HG02623 (cell line): Measurements from ENCODE around the gene LRRC23.

Experiments
- ATAC-seq: cut with Tn5 transposase; IDR thresholded peaks from one replicate; pipeline ENCODE4 v1.9.1; 2021; ENCODE audit warnings: moderate library complexity; ENCODE audit not compliant: unreplicated experiment

Gene LRRC23

DNA sequence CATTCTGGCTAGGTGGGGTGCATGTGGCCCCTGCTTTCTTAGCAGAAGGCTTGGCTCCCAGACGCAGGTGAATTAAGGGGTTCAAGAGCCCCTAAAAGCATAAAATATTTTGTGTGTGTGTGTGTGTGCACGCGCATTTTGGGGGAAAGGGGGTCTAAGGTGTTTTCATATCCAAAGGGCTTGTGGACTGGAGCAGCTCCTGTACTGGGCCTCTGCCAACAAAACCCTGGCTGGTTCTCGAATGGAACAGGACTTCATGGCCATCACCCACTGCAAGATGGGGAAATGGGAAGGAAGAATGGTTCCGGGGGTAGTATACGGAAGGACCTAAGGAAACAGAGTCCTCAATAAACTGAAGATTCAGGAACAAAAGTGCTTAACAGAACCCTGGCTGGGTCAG is 19.2 kb downstream of the LRRC23 start:
- ATAC-seq: no peak

DNA sequence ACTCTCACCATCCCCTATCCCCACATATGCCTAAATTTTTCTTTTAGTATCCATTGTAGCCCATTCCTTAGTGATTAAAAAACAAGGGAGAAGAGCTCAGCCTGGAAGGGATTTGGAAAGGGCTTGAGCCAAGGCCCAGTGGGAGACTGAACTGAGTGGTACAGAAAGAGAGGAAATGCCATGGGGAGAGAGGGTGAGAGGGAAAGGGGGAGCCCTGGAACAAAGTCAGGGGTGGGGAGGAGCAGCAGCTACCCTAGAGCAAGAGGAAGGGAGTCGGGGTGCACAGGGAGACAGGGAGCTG is 20.6 kb downstream of the LRRC23 start:
- no peak for ATAC-seq

DNA sequence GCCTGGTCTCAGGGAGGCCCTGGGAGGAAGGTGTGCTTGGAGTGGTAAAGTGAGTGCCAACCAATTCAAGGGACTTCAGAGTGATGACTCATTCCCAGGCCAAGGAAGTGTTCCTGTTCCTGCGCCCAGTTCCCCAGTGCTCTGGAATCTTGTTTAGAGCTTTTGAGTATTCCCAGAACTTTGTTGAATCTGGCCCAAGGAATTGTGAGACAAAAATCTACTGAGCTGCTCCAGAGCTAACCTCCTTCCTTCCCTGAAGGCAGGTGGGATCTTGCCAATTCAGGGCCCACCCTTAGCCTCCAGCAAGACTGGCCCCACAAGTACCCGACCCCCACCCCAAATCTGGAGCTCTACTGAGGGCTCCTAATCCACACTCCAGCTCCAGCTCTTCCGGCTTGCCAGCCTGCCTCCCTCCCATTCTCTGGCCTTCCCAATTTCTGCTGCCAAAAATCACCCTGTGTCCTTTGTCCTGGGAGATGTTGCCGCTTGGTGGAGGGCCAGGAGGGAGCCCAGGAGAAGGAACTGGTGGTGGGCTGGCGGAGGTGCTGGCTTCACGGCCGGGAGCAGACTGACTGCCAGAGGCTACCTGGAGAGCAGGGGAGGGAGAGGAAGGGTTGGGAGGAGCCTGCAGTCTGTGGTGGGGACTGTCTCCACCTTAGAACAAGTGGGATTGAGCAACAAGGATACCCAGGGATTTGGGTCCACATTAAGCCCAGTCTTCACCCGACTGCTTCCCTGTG is 21.1 kb downstream of the LRRC23 start:
- ATAC-seq: no peak

DNA sequence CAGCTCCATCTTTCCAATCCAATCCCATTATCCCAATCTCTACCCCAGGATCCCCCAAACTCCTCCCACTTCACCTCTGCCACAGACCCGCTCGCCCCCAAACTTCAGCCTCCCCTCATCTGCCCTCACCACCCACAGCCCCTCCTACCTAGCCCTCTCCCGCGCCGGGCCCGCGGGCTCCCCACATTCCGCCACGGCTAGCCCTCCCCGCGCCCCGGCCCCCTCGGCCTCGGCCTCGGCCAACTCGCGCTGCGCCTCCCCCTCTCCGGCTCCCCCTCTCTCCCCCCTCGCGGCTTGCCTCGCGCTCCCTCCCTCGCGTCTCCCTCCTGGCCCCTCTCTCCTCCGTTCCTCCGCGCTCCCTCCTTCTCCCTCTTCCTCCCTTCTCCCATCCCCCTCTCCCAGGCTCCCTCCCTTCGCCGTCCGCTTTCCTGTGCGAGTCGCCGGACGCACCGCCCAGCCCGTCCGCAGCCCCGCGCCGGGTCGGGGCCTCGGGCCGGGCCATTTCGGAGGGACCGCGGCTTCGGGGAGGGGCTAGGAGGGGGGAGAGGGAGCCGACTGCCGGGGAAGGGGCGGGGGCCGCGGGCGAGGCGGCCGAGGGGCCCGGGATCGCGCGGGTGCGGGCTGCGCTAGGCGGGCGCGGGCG is 22.9 kb downstream of the LRRC23 start, which contains the start of gene ATN1:
TSS of gene ATN1 (plus strand) at position 581 of the 643 bp plus-strand sequence. CDS start 6,043 bp downstream, outside the sequence.
- ATAC-seq: no peak

DNA sequence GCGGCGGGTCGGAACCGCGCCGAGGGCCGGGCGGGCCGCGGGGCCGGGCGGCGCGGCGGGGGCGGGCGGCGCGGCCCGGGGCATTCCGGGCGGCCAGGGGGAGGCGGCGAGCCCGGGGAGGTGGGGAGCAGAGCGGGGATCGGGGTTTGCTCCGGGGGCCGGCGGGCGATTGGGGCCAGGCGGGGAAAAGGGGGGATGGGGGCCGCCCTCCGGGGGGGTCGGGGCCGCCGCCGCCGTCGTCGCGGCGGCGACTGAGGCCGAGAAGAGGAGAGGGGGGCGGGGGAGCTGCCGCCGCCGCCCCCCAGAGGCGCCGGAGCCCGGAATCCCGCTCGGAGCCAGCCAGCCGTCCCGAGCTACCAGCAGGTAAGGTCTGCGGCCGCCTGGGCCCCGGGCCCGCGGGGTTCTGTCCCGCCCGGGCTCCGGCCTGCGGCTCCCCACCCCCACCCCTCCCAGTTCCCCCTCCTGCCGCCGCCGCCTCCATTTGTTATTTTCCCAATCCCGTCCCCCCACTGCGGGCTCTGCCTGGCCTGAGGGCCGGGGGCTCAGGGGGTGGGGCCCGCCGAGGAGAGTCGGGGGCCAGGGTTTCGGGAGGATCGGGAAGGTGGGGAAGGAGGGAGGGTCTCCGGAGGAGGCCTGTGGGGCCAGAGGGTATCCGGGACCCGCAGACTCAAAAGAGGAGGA is 23.5 kb downstream of the LRRC23 start:
- no peak for ATAC-seq

DNA sequence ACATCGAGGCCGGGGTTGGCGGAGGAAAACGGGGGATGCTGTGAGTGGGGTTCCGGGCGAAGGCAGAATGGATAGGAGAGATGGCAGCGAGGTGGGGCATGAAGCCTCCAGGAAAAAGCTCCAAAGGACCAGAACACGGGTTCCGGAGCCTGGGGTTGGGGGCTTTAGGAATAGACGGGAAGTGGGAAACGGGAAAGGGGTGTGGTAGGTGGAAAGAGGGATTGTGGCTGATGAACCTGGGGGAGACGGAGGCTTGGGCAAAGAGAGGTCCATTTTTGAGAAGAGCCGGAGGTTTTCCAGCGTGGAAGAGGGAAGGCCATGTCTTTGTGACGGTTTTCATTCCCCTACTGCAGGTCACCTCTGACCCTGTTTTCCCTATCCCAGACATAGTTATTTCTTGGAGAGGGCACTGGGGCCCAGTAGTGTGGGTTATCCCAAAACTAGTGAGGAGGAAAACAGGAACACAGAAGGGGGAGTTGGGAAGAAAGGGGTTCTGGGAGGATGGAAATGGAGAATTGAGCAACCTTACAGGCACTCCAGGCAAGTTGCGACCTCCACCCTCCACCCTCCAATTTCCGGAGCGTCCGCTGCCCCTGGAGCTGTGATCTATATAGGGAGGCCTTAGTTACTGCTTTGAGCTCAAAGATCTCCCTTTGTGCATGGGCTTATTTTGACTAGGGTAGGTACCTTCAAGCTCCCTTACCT is 24.2 kb downstream of the LRRC23 start:
- ATAC-seq: no peak

DNA sequence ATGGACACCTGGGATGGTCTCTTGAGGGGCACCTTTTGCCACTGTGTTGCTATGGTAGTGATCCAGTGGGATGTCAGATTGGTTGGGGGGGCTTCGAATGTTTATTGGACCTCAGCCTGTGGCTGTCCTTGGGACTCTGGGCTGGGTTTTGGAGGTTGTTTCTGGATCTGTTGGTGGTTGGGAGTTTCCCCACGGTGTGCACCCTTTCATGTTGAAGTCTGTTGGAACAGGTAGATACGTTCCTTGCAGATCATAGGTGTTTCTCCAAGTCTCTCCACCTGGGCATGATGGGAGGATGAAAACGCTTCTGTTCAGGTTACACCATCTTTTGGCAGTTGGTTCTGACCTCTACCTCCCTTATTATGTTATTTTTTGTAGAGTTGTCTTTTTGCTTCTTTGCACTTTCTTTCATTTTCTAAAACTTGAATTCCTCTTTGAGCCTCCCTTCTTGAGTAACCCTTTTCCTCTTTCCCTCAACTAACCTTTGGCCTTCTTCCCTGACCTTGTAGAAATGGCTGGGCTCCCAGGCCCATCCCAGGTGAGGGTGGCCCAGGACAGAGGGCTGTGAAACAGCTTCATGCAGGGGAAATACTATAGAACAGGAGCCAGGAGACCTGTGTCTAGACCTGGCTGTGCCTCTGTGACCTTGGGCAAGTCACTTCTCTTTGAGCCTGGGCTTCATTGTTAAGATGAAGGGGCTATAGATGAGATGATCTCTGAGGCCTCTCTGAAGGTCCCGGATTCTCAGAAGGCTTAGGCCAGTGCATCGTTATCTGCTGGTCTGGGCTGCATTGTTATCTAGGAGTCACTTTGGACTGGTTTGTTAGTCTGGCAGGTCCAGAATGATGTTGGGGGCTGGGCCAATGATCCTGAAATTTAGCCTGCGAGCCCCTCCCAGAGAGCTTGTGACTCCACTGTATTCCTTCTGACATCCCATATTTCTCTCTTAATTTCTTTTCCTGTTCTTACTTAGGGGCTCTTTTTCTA is 25.1 kb downstream of the LRRC23 start:
- no peak for ATAC-seq

DNA sequence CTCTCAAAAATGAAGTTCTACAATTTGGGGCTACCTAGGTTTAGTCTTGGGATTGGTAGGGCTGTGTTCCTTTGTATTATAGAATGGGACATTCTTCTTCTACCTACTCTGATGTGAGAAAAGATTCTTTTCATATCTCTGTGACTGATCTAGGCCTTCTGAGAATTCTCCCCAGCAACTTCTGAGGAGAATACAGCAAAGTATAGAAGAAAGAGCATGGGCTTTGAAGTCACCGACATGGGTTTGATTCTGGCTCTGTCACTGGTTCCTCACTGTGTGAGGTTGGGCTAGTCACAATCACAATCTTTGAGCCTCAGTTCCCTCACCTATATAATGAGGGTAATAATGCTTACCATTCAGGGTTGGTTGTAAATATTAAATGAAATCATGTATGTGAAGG is 28.1 kb downstream of the LRRC23 start:
- no peak for ATAC-seq

DNA sequence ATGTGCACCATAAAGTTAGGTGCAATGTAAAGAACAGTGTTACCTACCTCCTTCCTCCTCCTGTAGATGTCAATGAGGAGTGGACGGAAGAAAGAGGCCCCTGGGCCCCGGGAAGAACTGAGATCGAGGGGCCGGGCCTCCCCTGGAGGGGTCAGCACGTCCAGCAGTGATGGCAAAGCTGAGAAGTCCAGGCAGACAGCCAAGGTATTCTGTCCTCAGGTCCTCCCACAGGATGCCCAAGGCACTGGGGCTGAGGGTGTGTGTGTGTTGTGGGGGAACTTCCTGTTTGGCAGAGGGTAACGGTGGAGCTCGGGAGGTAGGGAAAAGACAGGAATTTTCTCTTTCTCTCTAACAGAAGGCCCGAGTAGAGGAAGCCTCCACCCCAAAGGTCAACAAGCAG is 29.5 kb downstream of the LRRC23 start:
- no peak for ATAC-seq

DNA sequence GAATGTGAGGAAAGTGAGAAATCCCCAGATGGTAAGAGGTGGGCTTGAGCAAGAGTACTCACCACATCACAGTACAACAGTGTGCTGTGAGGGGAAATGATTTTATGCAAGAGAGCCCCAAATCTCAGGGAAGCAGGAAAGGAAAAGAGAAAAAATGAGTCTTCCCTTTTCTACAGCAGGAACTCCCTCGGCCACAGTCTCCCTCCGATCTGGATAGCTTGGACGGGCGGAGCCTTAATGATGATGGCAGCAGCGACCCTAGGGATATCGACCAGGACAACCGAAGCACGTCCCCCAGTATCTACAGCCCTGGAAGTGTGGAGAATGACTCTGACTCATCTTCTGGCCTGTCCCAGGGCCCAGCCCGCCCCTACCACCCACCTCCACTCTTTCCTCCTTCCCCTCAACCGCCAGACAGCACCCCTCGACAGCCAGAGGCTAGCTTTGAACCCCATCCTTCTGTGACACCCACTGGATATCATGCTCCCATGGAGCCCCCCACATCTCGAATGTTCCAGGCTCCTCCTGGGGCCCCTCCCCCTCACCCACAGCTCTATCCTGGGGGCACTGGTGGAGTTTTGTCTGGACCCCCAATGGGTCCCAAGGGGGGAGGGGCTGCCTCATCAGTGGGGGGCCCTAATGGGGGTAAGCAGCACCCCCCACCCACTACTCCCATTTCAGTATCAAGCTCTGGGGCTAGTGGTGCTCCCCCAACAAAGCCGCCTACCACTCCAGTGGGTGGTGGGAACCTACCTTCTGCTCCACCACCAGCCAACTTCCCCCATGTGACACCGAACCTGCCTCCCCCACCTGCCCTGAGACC is 31.0 kb downstream of the LRRC23 start:
- ATAC-seq: no peak

DNA sequence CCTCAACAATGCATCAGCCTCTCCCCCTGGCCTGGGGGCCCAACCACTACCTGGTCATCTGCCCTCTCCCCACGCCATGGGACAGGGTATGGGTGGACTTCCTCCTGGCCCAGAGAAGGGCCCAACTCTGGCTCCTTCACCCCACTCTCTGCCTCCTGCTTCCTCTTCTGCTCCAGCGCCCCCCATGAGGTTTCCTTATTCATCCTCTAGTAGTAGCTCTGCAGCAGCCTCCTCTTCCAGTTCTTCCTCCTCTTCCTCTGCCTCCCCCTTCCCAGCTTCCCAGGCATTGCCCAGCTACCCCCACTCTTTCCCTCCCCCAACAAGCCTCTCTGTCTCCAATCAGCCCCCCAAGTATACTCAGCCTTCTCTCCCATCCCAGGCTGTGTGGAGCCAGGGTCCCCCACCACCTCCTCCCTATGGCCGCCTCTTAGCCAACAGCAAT is 31.6 kb downstream of the LRRC23 start:
- ATAC-seq: no peak

DNA sequence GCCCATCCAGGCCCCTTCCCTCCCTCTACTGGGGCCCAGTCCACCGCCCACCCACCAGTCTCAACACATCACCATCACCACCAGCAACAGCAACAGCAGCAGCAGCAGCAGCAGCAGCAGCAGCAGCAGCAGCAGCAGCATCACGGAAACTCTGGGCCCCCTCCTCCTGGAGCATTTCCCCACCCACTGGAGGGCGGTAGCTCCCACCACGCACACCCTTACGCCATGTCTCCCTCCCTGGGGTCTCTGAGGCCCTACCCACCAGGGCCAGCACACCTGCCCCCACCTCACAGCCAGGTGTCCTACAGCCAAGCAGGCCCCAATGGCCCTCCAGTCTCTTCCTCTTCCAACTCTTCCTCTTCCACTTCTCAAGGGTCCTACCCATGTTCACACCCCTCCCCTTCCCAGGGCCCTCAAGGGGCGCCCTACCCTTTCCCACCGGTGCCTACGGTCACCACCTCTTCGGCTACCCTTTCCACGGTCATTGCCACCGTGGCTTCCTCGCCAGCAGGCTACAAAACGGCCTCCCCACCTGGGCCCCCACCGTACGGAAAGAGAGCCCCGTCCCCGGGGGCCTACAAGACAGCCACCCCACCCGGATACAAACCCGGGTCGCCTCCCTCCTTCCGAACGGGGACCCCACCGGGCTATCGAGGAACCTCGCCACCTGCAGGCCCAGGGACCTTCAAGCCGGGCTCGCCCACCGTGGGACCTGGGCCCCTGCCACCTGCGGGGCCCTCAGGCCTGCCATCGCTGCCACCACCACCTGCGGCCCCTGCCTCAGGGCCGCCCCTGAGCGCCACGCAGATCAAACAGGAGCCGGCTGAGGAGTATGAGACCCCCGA is 32.2 kb downstream of the LRRC23 start:
- no peak for ATAC-seq

DNA sequence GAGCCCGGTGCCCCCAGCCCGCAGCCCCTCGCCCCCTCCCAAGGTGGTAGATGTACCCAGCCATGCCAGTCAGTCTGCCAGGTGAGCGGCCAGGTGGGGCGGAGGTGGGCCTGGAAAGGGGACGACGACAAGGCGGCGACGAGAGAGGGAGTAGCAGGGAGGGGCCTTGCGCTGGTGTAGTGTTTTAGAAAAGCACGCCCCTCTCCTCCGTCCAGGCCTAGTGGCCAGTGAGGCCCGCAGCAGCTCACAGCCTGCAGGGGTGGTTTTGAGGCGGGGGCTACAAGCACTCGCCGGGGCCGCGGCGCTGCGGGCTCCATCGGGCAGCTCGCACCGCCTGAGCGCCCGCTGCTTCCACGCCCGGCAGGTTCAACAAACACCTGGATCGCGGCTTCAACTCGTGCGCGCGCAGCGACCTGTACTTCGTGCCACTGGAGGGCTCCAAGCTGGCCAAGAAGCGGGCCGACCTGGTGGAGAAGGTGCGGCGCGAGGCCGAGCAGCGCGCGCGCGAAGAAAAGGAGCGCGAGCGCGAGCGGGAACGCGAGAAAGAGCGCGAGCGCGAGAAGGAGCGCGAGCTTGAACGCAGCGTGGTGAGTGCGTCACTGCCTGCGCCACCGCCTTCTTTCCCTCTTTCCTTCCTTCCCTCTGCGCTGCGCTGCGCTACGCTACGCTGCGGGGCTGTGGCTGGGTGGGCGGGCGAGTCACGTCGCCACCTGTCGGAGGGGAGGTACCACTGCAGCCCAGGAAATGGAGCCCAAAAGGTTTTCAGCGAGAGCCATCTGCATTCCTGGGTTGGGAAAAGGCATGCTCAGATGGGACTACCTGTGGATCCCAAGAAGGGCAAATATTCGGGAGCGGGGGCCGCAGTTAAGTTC is 33.1 kb downstream of the LRRC23 start:
- peak; percentile 91 for ATAC-seq

DNA sequence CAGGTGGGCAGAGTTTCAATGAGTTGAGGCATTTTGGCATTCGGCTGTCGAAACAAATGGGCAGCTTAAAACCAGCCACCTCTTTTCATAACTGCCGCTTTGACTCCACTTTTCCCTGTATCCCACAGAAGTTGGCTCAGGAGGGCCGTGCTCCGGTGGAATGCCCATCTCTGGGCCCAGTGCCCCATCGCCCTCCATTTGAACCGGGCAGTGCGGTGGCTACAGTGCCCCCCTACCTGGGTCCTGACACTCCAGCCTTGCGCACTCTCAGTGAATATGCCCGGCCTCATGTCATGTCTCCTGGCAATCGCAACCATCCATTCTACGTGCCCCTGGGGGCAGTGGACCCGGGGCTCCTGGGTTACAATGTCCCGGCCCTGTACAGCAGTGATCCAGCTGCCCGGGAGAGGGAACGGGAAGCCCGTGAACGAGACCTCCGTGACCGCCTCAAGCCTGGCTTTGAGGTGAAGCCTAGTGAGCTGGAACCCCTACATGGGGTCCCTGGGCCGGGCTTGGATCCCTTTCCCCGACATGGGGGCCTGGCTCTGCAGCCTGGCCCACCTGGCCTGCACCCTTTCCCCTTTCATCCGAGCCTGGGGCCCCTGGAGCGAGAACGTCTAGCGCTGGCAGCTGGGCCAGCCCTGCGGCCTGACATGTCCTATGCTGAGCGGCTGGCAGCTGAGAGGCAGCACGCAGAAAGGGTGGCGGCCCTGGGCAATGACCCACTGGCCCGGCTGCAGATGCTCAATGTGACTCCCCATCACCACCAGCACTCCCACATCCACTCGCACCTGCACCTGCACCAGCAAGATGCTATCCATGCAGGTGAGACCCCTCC is 34.0 kb downstream of the LRRC23 start:
- ATAC-seq: no peak

DNA sequence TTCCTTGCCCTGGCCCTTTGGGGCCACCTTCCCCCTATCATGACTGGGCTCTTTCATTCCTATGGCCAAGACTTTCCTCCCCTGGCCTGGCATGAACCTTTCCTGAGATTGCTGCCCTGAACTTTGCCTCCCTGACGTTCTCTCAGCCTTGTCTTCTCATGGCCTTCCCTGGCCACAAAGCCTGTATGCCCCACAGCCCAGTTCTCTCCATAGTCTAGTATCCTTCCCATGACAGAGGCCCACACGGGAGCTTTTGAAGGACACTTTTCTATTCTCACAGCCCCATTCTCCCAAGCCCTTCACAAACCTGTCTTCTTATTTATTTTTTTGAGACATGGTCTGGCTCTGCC is 34.5 kb downstream of the LRRC23 start:
- no peak for ATAC-seq

DNA sequence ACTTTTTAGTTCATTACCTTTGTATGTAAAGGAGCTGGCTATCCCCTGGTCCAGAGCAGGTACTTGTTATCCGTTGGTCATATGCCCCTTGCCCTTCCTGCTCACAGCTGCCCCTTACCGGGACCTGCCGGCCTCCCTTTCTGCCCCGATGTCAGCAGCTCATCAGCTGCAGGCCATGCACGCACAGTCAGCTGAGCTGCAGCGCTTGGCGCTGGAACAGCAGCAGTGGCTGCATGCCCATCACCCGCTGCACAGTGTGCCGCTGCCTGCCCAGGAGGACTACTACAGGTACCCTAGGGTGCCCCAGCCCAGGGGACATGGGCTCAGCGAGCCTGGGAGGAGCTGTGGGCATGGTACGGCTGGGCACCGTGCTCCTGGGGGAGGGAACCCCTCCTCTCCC is 36.6 kb downstream of the LRRC23 start:
- ATAC-seq: no peak

DNA sequence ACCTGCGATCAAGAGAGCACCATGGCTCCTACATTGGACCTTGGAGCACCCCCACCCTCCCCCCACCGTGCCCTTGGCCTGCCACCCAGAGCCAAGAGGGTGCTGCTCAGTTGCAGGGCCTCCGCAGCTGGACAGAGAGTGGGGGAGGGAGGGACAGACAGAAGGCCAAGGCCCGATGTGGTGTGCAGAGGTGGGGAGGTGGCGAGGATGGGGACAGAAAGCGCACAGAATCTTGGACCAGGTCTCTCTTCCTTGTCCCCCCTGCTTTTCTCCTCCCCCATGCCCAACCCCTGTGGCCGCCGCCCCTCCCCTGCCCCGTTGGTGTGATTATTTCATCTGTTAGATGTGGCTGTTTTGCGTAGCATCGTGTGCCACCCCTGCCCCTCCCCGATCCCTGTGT is 37.2 kb downstream of the LRRC23 start:
- no peak for ATAC-seq
